Neural cell (in vitro differentiated cells): ENCODE data around the gene PYHIN1. TPM values are rescaled to one million over a fixed set of nuclear protein-coding genes. Genes with fewer than 3 reads are reported as not detected.

Experiments used
- H2AFZ ChIP-seq: fragments of 200-600, 300-800 bp; sonication (generic), shearing (Covaris generic); 2 replicates; pipeline ENCODE4 v1.6.0; 2014; ENCODE audit warnings: low read depth, mild to moderate bottlenecking, antibody characterized with exemption, low read length, moderate library complexity
- H3F3A ChIP-seq: fragments of 200-600 bp; shearing (Covaris generic); 2 replicates; pipeline ENCODE4 v1.6.1; 2016; ENCODE audit warnings: mild to moderate bottlenecking, moderate library complexity, mixed read lengths, antibody characterized with exemption, low read length; ENCODE audit not compliant: insufficient read depth, poor library complexity, severe bottlenecking
- H3K27ac ChIP-seq: fragments of 200-600, 300-800 bp; sonication (generic), shearing (Covaris generic); 2 replicates; pipeline ENCODE4 v1.5.1; 2014; ENCODE audit warnings: mild to moderate bottlenecking, low read length, moderate library complexity
- H3K27me3 ChIP-seq: fragments of 300-800, 200-600 bp; sonication (generic), shearing (Covaris generic); 2 replicates; pipeline ENCODE4 v1.6.0; 2014; ENCODE audit warnings: mild to moderate bottlenecking, low read depth, low read length, moderate library complexity; ENCODE audit not compliant: insufficient read depth
- H3K36me3 ChIP-seq: fragments of 300-800, 200-600 bp; sonication (generic), shearing (Covaris generic); 2 replicates; pipeline ENCODE4 v1.5.1; 2014; ENCODE audit warnings: mild to moderate bottlenecking, antibody characterized with exemption, low read length, moderate library complexity; ENCODE audit not compliant: insufficient read depth
- H3K4me2 ChIP-seq: fragments of 300-800, 200-600 bp; sonication (generic), shearing (Covaris generic); 2 replicates; pipeline ENCODE4 v1.6.0; 2014; ENCODE audit warnings: mild to moderate bottlenecking, low read length
- H3K4me3 ChIP-seq: fragments of 300-800, 200-600 bp; sonication (generic), shearing (Covaris generic); 2 replicates; pipeline ENCODE4 v1.5.1; 2014; ENCODE audit warnings: mild to moderate bottlenecking, low read length, moderate library complexity
- H3K79me2 ChIP-seq: fragments of 200-600 bp; shearing (Covaris generic); replicated peaks from 2 replicates; pipeline ENCODE4 v1.6.0; 2014; ENCODE audit warnings: mild to moderate bottlenecking, low read length, moderate library complexity; ENCODE audit not compliant: insufficient read depth
- H3K9ac ChIP-seq: fragments of 300-800, 200-600 bp; sonication (generic), shearing (Covaris generic); 2 replicates; pipeline ENCODE4 v1.6.1; 2016; ENCODE audit warnings: mild to moderate bottlenecking, low read length, mixed read lengths
- H3K9me2 ChIP-seq: fragments of 200-600 bp; shearing (Covaris generic); 2 replicates; pipeline ENCODE4 v1.6.1; 2016; ENCODE audit warnings: mild to moderate bottlenecking, low read length, mixed read lengths; ENCODE audit not compliant: insufficient read depth
- H3K9me3 ChIP-seq: fragments of 200-600, 300-800 bp; sonication (generic), shearing (Covaris generic); 2 replicates; pipeline ENCODE4 v1.6.1; 2016; ENCODE audit warnings: mild to moderate bottlenecking, mixed run types, low read length, moderate library complexity, mixed read lengths
- H4K20me1 ChIP-seq: fragments of 200-600 bp; shearing (Covaris generic); 2 replicates; pipeline ENCODE4 v1.6.1; 2016; ENCODE audit warnings: mild to moderate bottlenecking, mixed run types; ENCODE audit not compliant: insufficient read depth
- EP300 ChIP-seq: fragments of 450-650 bp; conservative IDR thresholded peaks from 2 replicates; pipeline ENCODE4 v1.6.1; 2014; ENCODE audit warnings: antibody characterized with exemption, mild to moderate bottlenecking, moderate library complexity; ENCODE audit not compliant: poor library complexity, severe bottlenecking
- EZH2 ChIP-seq: fragments of 200-600, 300-800 bp; shearing (Covaris generic), sonication (generic); IDR thresholded peaks from 2 replicates; pipeline ENCODE4 v1.6.1; 2014; ENCODE audit warnings: antibody characterized with exemption, low read length, borderline replicate concordance, mild to moderate bottlenecking; ENCODE audit not compliant: insufficient read depth, poor library complexity, severe bottlenecking
- MXI1 ChIP-seq: fragments of 450-650 bp; conservative IDR thresholded peaks from 2 replicates; pipeline ENCODE4 v1.6.1; 2014; ENCODE audit warnings: antibody characterized with exemption, mild to moderate bottlenecking; ENCODE audit not compliant: poor library complexity, severe bottlenecking
- POLR2AphosphoS5 ChIP-seq: IDR thresholded peaks from 2 replicates; pipeline ENCODE4 v1.6.1; 2012
- RAD21 ChIP-seq: fragments of 450-650 bp; conservative IDR thresholded peaks from 2 replicates; pipeline ENCODE4 v1.6.1; 2014; ENCODE audit warnings: antibody characterized with exemption, mild to moderate bottlenecking, moderate library complexity
- SMC3 ChIP-seq: fragments of 450-650 bp; conservative IDR thresholded peaks from 2 replicates; pipeline ENCODE4 v1.6.1; 2014; ENCODE audit warnings: antibody characterized with exemption, mild to moderate bottlenecking, moderate library complexity; ENCODE audit not compliant: poor library complexity
- TAF1 ChIP-seq: IDR thresholded peaks from 2 replicates; pipeline ENCODE4 v1.6.1; 2012; ENCODE audit warnings: low read depth
- polyA plus RNA-seq: library from polyadenylated mRNA; depleted of rRNA; stranded (reverse); fragments of >200 nt; gene quantifications from 2 replicates; pipeline ENCODE4 v1.2.3, GENCODE V29; 2014
- TF ChIP-seq, protein P1 (sequence below): IDR thresholded peaks from 2 replicates; pipeline ENCODE4 v1.6.1; 2012; ENCODE audit warnings: borderline replicate concordance
- TF ChIP-seq, protein P2 (sequence below): fragments of 450-650 bp; IDR thresholded peaks from 2 replicates; pipeline ENCODE4 v1.5.1; 2014; ENCODE audit warnings: antibody characterized with exemption, mild to moderate bottlenecking, moderate library complexity; ENCODE audit not compliant: poor library complexity, severe bottlenecking

PYHIN1 gene
- polyA plus RNA-seq, 1 donor from 2014 or later = not detected

DNA sequence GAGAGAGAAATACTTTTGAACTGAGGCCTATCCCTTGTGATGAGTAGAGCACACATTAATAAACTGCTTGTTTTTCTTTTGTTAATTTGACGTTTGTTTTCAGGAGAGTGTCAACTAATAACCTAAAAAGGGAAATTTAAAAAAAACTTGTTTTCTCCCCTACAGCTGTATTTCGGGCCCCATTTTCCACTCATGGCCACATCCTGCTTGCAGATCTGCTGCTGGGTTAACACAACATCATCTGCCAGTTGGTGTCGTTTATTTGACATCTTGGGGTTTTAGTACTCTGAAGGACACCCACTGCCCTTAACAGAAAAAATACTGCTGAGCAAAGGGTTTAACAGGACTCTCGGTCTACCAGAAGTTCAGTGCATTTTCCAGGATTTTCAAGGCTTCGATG, 848 bp upstream of the PYHIN1 start:
- no peak overlapping the region for H3K27ac ChIP-seq
- TF ChIP-seq POLR2AphosphoS5 (no peak), TAF1 (no peak), RAD21 (no peak)
- H3K36me3 ChIP-seq = no peaks in the 10 kb centered on the region
- no peak overlapping the region for H2AFZ ChIP-seq
- H3K4me3 ChIP-seq = no peak overlapping the region
- H3K4me2 ChIP-seq = no peak overlapping the region
- no peaks in the 10 kb centered on the region for H3K9me2 ChIP-seq
- H3F3A ChIP-seq = no peaks in the 10 kb centered on the region
- no peak overlapping the region for H3K9ac ChIP-seq
- no peaks in the 10 kb centered on the region for H3K9me3 ChIP-seq
- no peaks in the 10 kb centered on the region for H3K79me2 ChIP-seq
- H3K27me3 ChIP-seq = no peaks in the 10 kb centered on the region
- no peaks in the 10 kb centered on the region for H4K20me1 ChIP-seq

DNA sequence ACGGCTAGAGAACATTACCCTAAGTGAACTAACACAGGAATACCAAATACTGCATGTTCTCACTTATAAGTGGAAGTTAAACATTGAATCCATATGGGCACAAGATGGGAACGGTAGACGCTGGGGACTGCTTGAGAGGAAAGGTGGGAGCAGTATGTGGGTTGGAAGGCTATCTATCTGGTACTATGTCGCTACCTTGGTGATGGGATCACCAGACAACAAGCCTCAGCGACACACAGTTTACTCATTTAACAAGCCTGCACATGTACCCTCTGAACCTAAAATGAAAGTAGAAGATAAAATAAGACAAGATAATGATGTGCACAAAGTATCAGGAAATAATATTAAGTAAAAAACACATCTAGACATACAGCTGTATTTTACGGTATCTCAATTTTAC, 819 bp downstream of the PYHIN1 start:
- Histone ChIP-seq H3K27me3 (no peaks in the 10 kb centered on the region), H3K79me2 (no peaks in the 10 kb centered on the region), H3F3A (no peaks in the 10 kb centered on the region), H2AFZ (no peak overlapping the region), H3K4me3 (no peak overlapping the region), H3K4me2 (no peak overlapping the region), H3K9me2 (no peaks in the 10 kb centered on the region), H4K20me1 (no peaks in the 10 kb centered on the region), H3K27ac (no peak overlapping the region), H3K9me3 (no peaks in the 10 kb centered on the region), H3K9ac (no peak overlapping the region), H3K36me3 (no peaks in the 10 kb centered on the region)
- no peak for TF ChIP-seq SMC3
- no peak for TF ChIP-seq MXI1
- TF ChIP-seq, protein P1, sequence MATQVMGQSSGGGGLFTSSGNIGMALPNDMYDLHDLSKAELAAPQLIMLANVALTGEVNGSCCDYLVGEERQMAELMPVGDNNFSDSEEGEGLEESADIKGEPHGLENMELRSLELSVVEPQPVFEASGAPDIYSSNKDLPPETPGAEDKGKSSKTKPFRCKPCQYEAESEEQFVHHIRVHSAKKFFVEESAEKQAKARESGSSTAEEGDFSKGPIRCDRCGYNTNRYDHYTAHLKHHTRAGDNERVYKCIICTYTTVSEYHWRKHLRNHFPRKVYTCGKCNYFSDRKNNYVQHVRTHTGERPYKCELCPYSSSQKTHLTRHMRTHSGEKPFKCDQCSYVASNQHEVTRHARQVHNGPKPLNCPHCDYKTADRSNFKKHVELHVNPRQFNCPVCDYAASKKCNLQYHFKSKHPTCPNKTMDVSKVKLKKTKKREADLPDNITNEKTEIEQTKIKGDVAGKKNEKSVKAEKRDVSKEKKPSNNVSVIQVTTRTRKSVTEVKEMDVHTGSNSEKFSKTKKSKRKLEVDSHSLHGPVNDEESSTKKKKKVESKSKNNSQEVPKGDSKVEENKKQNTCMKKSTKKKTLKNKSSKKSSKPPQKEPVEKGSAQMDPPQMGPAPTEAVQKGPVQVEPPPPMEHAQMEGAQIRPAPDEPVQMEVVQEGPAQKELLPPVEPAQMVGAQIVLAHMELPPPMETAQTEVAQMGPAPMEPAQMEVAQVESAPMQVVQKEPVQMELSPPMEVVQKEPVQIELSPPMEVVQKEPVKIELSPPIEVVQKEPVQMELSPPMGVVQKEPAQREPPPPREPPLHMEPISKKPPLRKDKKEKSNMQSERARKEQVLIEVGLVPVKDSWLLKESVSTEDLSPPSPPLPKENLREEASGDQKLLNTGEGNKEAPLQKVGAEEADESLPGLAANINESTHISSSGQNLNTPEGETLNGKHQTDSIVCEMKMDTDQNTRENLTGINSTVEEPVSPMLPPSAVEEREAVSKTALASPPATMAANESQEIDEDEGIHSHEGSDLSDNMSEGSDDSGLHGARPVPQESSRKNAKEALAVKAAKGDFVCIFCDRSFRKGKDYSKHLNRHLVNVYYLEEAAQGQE = no peak
- TF ChIP-seq, protein P2, sequence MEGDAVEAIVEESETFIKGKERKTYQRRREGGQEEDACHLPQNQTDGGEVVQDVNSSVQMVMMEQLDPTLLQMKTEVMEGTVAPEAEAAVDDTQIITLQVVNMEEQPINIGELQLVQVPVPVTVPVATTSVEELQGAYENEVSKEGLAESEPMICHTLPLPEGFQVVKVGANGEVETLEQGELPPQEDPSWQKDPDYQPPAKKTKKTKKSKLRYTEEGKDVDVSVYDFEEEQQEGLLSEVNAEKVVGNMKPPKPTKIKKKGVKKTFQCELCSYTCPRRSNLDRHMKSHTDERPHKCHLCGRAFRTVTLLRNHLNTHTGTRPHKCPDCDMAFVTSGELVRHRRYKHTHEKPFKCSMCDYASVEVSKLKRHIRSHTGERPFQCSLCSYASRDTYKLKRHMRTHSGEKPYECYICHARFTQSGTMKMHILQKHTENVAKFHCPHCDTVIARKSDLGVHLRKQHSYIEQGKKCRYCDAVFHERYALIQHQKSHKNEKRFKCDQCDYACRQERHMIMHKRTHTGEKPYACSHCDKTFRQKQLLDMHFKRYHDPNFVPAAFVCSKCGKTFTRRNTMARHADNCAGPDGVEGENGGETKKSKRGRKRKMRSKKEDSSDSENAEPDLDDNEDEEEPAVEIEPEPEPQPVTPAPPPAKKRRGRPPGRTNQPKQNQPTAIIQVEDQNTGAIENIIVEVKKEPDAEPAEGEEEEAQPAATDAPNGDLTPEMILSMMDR = no peak
- TF ChIP-seq POLR2AphosphoS5 = no peak
- TF ChIP-seq EZH2 = no peak
- no peak for TF ChIP-seq TAF1
- TF ChIP-seq RAD21 = no peak
- TF ChIP-seq EP300 = no peak

DNA sequence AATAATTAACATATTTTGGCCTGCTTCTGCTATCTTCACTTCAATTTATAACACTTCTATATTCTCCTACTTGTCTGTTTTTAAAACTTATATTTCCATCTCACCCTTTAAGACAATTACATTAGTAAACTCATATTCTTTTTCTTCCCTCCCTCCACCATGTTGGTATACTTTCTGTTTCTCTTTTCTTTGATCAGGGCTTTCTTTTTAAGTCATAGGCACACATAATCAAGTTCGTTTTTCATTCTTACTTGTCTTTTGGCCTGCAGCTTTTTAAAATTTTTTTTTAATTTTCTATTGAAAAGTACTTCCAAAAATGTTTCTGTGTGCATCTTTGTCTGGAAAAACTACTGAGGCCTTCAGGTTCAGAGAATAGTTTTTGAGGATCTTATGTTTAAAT, 2.3 kb downstream of the PYHIN1 start:
- Histone ChIP-seq H3K9me3 (no peaks in the 10 kb centered on the region), H3K27ac (no peak overlapping the region), H3K79me2 (no peaks in the 10 kb centered on the region), H2AFZ (no peak overlapping the region), H4K20me1 (no peaks in the 10 kb centered on the region), H3F3A (no peaks in the 10 kb centered on the region), H3K4me2 (no peak overlapping the region), H3K9ac (no peak overlapping the region), H3K4me3 (no peak overlapping the region), H3K9me2 (no peaks in the 10 kb centered on the region), H3K27me3 (no peaks in the 10 kb centered on the region), H3K36me3 (no peaks in the 10 kb centered on the region)
- TF ChIP-seq TAF1 = no peak
- TF ChIP-seq POLR2AphosphoS5 = no peak
- TF ChIP-seq, protein P2 = no peak
- TF ChIP-seq MXI1 = no peak
- no peak for TF ChIP-seq RAD21
- TF ChIP-seq SMC3 = no peak
- TF ChIP-seq, protein P1 = no peak
- no peak for TF ChIP-seq EZH2
- TF ChIP-seq EP300 = no peak
